HG02852 (cell line): ENCODE results near the gene CAMK2G.

Source experiments
- ATAC-seq: cut with Tn5 transposase; IDR thresholded peaks from one replicate; pipeline ENCODE4 v1.9.1; 2021; ENCODE audit warnings: mild to moderate bottlenecking, moderate library complexity; ENCODE audit not compliant: unreplicated experiment

The CAMK2G gene

GRCh38 chr10:73815719-73816030 lies 58.7 kb downstream of the CAMK2G start:
- ATAC-seq, result no peak

DNA sequence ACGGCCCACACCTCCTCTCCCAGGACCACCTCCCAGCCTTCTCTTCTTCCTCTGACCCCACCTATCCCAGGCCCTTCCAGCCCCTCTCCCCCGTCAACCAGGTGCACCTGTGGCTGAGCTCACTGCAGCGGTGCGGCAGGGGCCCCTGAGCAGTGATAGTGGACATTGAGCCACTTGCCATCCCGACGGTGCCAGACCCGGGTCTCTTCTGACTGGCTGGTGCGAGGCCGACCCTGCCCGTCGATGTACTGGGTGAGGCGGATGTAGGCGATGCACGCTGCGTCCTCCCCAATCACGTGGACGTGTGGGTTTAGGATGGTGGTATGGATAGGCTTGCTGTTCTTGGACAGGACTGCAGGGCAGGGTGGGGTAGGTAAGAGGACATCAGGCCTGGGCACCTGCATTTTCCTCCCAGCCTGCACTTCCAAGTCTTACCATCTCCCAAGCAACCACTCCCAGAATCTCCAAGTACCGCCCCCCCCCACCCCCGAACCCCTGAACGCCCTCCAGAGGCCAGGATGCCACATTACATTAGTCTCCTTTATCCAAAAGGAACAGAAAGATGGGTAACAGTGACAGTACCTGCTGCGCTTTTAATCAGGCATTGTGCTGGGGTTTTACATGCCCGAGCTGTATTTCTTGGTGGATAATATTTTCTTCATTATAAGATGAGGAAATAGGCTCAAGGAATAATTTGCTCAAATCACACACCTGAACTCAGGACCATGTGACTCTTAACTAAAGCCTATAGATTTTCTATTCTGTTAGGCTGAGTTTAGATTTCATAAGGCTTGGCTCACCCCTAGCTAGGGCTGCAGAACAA lies 59.2 kb downstream of the CAMK2G start:
- no peak for ATAC-seq

- no peak for ATAC-seq
These were observed 60.0 kb downstream of the CAMK2G start for GRCh38 chr10:73814276-73814895.

DNA sequence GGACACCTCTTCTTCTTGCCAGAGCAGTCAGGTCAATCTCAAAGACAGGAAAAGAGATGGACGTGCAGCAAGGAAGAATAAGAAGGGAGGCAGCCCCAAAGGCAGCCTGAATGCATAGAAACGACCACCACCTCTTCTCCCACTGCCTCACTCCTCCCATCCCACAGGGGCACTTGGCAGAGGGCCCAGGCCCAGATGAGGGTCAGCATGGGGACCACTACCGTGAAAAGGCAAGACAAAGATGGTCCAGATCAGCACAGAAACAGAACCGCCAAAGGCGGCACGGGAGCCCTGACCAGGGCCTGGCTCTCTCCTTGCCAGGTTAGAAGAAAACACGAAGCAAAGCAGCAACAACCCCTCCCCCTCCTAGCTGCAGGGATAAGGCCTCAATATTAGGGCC lies 61.0 kb downstream of the CAMK2G start:
- no peak for ATAC-seq

- ATAC-seq, result no peak
These were observed 61.7 kb downstream of the CAMK2G start for GRCh38 chr10:73812657-73813056.

DNA sequence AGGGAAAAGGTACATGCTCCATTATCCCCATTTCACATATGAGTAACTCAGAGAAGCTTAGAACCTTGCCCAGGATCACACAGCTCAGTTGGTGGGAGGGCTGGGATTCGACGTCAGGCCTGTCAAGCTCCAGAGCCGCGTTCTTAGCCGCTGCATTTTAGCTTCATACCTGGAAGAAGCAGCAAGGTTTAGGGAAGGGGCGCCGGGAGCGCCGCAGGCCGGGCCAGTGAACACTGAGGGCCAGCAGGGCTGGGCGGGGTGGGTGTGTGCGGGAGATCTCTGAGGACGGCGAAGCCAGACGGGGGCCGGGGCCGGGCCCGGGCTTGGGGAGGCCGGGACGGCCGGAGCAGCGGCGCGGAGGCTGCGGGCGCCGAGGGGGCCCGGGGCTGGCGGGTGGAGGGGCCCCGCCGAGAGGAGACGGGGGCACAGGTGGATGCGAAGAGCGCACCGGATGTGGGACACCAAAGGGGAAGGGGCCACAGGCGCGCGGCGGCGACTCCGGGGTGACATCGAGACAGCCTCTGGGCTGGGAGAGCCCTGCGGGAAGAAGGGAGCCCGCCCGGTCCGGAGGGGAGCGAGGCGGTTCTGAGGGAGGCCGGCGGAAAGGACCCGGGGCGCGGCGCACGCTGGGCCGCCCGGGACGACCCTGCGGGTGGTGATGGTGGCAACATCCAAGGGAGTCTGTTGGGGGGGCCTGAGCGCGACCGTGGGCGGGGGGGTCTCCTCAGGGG lies 63.5 kb downstream of the CAMK2G start:
- ATAC-seq, result peak; percentile 32

DNA sequence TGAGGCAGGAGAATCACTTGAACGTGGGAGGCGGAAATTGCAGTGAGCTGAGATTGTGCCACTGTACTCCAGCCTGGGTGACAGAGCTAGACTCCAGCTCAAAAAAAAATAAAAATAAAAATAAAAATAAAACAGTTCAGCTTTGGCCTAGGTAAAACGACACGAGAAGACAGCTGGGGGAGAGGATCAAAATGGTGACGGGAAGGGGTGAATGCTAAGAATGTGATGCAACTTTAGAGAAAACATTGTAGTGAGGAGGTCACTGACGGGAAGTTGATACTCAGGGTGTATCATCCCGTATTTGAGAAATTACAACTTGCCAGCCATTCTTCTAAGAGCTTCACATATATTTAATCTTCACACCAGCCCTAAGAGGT lies 64.0 kb downstream of the CAMK2G start:
- no peak for ATAC-seq

DNA sequence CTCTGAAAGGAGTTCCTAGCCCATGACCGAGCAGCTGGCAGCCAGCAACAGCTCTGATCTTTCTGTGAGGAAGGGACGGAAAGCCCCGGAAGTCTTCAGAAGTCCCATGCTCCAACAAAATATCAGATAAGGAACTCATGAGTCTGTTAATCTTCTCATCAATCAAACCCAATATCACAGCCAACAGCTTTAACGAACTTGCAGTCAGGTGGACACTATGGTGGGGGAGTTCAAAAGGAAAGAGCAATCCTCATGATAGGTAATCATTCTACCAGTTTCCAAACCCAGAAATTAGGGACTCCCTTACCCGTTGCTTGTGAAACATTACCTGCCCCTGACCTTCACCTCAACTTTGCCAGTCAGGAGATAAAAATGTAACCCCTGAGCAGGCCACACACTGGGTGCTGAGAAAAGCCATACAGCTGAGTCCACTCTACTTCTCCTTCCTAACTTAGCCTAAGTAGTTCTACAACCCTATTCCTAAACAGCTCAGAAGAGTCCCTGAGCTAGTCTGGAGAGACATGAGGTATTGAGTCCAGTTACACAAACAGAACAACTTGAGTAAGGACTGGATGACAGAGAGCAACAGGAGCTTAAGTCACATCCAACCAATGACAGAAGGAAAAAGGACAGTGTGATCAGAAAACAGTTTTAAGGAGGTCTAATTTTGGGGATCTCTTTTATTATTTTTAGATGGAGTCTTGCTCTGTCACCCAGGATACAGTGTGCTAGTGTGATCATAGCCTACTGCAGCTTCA lies 65.1 kb downstream of the CAMK2G start:
- no peak for ATAC-seq

GRCh38 chr10:73808021-73808815 lies 66.1 kb downstream of the CAMK2G start:
- no peak for ATAC-seq

DNA sequence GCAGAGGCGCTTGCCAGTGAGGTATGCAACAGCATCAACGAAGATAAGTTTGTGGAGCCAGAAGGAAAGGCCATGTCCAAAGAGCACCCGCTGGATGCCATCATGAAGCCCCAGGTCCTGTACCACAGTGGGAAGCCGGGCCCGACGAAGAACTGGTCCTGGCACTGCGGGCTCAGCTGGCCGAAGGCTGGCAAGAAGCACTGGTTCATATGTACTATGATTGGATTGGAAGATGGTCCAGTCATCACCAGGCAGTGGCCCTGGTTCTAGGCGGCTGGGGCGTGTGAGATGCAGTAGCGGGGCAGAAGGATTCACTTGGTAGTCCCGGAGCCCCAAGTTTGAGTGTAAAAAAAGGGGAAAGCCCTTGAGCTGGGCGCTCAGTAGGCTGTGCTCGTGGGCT lies 66.9 kb downstream of the CAMK2G start:
- ATAC-seq, result no peak

DNA sequence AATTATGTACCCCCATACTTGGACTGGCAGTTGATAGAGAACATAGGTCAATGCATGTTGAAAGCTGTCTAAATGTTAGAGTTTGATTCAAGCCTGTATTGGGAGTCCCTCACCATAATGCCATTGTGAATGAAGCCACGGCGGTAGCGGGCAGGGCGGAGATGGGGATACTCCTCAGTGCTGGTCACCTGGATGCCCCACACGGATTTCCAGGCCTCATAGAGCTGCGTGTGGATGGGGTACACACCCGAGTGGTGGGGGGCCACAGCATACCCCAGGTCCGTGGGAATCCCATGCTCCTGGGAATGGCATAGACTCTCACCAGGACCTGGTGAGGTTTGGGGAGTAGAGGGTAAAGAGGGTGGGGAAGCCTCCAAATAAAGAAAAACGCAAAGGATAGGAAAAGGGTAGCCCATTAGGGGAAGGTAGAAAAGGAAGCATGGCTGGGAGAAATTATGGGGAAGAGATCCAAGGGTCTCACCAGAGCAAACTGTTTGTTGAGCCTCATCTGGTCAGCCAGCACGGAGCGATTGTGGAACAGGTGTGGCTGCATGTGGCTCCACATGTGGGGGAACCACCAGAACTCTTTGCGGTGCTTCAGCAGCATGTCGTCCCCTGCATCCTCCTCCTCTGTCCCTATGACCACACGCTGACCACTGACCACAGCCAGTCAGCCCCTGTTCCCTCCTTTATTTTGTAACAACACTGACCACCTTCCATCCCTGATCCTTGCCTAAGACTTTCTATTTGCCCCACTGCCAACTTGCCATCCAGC lies 68.0 kb downstream of the CAMK2G start:
- ATAC-seq, result no peak

- peak; percentile 85 for ATAC-seq
These were observed 70.6 kb downstream of the CAMK2G start for GRCh38 chr10:73803680-73804286.

DNA sequence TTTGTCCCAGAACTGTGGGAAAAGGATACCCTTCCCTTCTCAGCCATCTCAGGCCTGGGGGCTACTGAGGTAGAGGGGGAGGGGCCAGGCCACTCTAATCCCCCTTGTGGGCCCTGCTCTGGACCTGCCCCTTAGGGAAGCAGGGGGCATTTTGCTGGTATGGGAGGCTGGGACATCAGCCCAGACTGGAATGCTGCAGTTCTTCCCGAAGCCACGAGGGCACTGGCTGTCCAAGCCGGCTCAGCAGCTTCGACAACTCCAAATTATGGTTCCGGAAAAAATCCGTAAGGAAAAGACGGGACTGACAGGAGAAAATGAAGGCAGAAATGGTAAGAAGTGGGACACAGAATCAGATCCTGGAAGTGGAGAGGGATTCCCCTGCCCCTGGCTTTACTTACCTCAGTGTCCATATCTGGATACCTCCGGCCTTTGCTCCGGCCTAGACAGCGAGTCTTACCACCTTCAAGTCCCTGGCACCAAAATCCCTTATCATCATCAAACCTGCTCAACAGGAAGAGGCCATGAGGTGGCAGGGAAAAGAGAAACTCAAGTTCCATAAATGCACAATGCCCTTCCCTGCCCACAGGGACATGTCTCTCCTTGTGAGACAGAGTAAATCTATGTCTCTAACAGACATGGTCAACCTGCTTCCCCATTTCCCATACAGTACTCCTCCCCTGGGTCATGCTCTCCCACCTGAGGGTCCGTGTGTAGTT lies 71.9 kb downstream of the CAMK2G start:
- ATAC-seq, result no peak

GRCh38 chr10:73801253-73801590 lies 73.1 kb downstream of the CAMK2G start:
- ATAC-seq, result no peak

DNA sequence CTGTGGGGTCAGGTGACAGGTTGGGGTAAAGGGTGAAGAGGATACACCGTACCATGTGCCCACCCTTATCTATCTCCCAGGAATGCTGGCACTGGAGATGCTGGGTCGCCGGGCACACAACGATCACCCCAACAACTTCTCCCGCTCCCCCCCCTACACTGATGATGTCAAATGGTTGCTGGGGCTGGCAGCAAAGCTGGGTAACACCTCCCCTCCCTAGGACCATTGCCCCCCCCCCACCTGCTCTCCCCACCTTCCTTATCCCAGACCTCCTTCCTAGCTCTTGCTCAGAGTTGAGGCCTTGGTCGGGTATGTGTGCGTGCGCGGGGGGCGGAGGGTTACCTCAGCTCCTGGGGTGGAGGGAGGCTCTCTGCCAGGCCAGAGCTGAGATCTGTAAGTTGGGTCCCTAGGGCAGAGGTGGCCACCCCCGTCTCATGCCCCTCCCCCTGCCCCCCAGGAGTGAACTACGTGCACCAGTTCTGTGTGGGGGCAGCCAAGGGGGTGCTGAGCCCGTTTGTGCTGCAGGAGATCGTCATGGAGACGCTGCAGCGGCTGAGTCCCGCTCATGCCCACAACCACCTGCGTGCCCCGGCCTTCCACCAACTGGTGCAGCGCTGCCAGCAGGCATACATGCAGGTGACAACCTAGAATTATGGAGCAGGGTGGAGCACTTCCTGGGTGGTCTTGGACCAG lies 73.6 kb downstream of the CAMK2G start:
- no peak for ATAC-seq

DNA sequence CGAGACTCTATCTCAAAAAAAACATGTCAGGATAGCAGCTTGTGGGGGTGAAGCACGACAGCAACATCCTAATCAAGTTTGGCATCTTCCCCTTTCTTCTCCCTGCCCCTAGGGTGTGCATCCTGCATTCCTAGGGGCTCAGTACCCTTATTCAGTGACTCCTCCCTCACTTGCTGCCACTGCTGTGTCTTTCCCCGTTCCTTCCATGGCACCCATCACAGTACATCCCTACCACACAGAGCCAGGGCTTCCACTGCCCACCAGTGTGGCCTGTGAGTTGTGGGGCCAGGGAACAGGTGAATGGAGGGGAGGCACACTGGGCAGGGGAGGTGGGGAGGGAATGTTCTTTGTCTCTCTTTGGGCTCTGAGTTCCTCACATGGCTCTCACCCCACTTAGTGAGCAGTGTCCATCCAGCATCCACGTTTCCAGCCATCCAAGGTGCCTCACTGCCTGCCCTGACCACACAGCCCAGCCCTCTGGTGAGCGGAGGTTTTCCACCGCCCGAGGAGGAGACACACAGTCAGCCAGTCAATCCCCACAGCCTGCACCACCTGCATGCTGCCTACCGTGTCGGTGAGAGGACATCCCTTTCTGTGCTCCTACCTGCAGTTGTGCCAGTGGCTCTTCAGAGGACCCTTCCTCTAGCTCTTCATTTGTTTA lies 74.3 kb downstream of the CAMK2G start:
- no peak for ATAC-seq

- no peak for ATAC-seq
These were observed 75.3 kb downstream of the CAMK2G start for GRCh38 chr10:73798927-73799560.
